ENCODE data around the gene LMAN1. TPM values are rescaled to one million over a fixed set of nuclear protein-coding genes. Genes with fewer than 3 reads are reported as not detected.

LMAN1 gene
- total and polyA plus RNA-seq, 2 of the 13 experiments (the other 11 are each of a cell fraction or from before 2014, with no cell fraction given), result 127 to 131 TPM

GRCh38 chr18:59306640-59307039 lies 52.4 kb downstream of the LMAN1 start:
- FAIRE-seq (no peak), DNase-seq (ENCODE audit: low spot score) (no peak), ATAC-seq (no peak)
- no peaks in the 10 kb centered on the region for H3K36me3 ChIP-seq (replicated peaks in 1 of 2; ENCODE audit: control insufficient read depth in 1 of 2, insufficient read depth in 2 of 2, low read length in 2 of 2)
- POLR2A ChIA-PET, result no interaction called here
- intact Hi-C loops (cut with micrococcal nuclease; ENCODE audit: unreplicated experiment), result loop anchor here (5.0 kb wide), 1 partner anchor 224 kb away; no protein-coding TSS in a partner anchor
- no peak overlapping the region for H3K27ac ChIP-seq (ENCODE audit: extremely low read length, insufficient read depth, low read length)
- CTCF ChIA-PET (ENCODE audit: low intra/inter-chr PET ratio, low total read pairs), result no interaction called here
- no peaks in the 10 kb centered on the region for H3K79me2 ChIP-seq (ENCODE audit: insufficient read depth, low read length)
- 0 out of 2 replicates have a peak, but pooled peaks cover 3% of the 10 kb centered on the region for H4K20me1 ChIP-seq (ENCODE audit: insufficient read depth, low read length)
- in situ Hi-C loops (cut with HindIII; ENCODE audit: extremely low pct_ligation_motif_present, low pct_unique_long_range_greater_than_20kb), result loop anchor here (5.0 kb wide), 1 partner anchor 96 kb away; no protein-coding TSS in a partner anchor
- H3K9ac ChIP-seq (ENCODE audit: insufficient read depth, low read depth, low read length), result no peak overlapping the region
- H2AFZ ChIP-seq (ENCODE audit: low read length), result no peak overlapping the region
- no peaks in the 10 kb centered on the region for H3K9me3 ChIP-seq (ENCODE audit: low read length)
- no TSS peak for BruUV-seq (replicated peaks)
- WGBS (ENCODE audit: low lambda C conversion rate), result 21% methylated on average over 5 of the region's 6 CpGs
- 0 out of 2 replicates have a peak, but pooled peaks cover 4% of the 10 kb centered on the region for H3K4me1 ChIP-seq (ENCODE audit: insufficient read depth, low read length)
- H3K27me3 ChIP-seq (ENCODE audit: control insufficient read depth in 1 of 2, insufficient read depth in 2 of 2, low read length in 2 of 2), result peaks cover 3 to 55% of the 10 kb centered on the region in 2 experiments; a peak in 4 of 5 replicates
- H3K4me3 ChIP-seq (replicated peaks in 1 of 3; ENCODE audit: insufficient read depth in 1 of 3, low read depth in 2 of 3, low read length in 3 of 3), result no peak overlapping the region
- H3K4me2 ChIP-seq (ENCODE audit: low read depth, low read length), result no peak overlapping the region
- TF ChIP-seq ZNF3 (CRISPR knock-in tag; IDR thresholded peaks at IDR 0.05) (no peak), MBNL3 (CRISPR knock-in tag; conservative IDR thresholded peaks at IDR 0.05) (no peak), MXD4 (CRISPR knock-in tag; IDR thresholded peaks at IDR 0.05) (no peak), RBFOX2 (IDR thresholded peaks at IDR 0.05; ENCODE audit: low read depth, low read length) (no peak), ZEB1 (IDR thresholded peaks at IDR 0.05; ENCODE audit: insufficient replicate concordance, low read depth) (no peak), TGIF2 (CRISPR knock-in tag; IDR thresholded peaks at IDR 0.05) (no peak), HBP1 (CRISPR knock-in tag; IDR thresholded peaks at IDR 0.05; ENCODE audit: low read depth) (no peak), GATAD1 (CRISPR knock-in tag; IDR thresholded peaks at IDR 0.05) (no peak), ARNTL (CRISPR knock-in tag; IDR thresholded peaks at IDR 0.05) (no peak), MAFK (conservative IDR thresholded peaks at IDR 0.05 in 1 of 2, IDR thresholded peaks at IDR 0.05 in 1 of 2; ENCODE audit: low read length in 2 of 2) (no peak), ZNF652 (CRISPR knock-in tag; IDR thresholded peaks at IDR 0.05; ENCODE audit: borderline replicate concordance, low read depth) (no peak), FOXP4 (CRISPR knock-in tag; IDR thresholded peaks at IDR 0.05) (no peak), ZNF557 (CRISPR knock-in tag; IDR thresholded peaks at IDR 0.05) (no peak)
